CD4-positive, CD25-positive, alpha-beta regulatory T cell (primary cell): ENCODE measurements around the gene SMCHD1. TPM values are rescaled to one million over a fixed set of nuclear protein-coding genes. Genes with fewer than 3 reads are reported as not detected.

Experiments
- ATAC-seq, 2 donors: fragments of 150-1000 bp; cut with Tn5 transposase; one replicate each; pipeline ENCODE4 v1.10.0; 2021; ENCODE audit warnings: low read depth in 2 of 2, moderate number of reproducible peaks in 2 of 2, moderate library complexity in 1 of 2
- DNase-seq, 3 donors: peaks; one replicate each; pipeline versions ENCODE4 v3.0.0 to v3.0.0-alpha.2; 2012 to 2022; ENCODE audit warnings: mixed read lengths in 1 of 3
- H3K27ac ChIP-seq: one replicate; pipeline ENCODE4 v1.7.0; 2013; ENCODE audit warnings: mild to moderate bottlenecking, low read length; ENCODE audit not compliant: insufficient read depth, poor library complexity, severe bottlenecking
- H3K27me3 ChIP-seq: one replicate; pipeline ENCODE4 v1.7.0; 2013; ENCODE audit warnings: low read length; ENCODE audit not compliant: control insufficient read depth, insufficient read depth
- H3K36me3 ChIP-seq: one replicate; pipeline ENCODE4 v1.7.0; 2013; ENCODE audit warnings: mild to moderate bottlenecking, low read length, moderate library complexity; ENCODE audit not compliant: control insufficient read depth, insufficient read depth
- H3K4me1 ChIP-seq: 2 replicates; pipeline ENCODE4 v1.7.0; 2013; ENCODE audit warnings: mild to moderate bottlenecking, low read length; ENCODE audit not compliant: insufficient read depth, control insufficient read depth, poor library complexity, severe bottlenecking
- H3K4me3 ChIP-seq: one replicate; pipeline ENCODE4 v1.7.0; 2013; ENCODE audit warnings: low read depth, mild to moderate bottlenecking, low read length, moderate library complexity
- H3K9me3 ChIP-seq, 2 experiments: 1 replicate in 1 of 2; 2 replicates in 1 of 2; pipeline ENCODE4 v1.7.0; 2013; ENCODE audit warnings: low read length in 2 of 2, mild to moderate bottlenecking in 1 of 2, moderate library complexity in 1 of 2; ENCODE audit not compliant: control insufficient read depth in 2 of 2
- H3K27ac Mint-ChIP-seq, 3 donors: one replicate each; pipeline ENCODE4 v1.8.0; 2020 to 2022; ENCODE audit warnings: mild to moderate bottlenecking in 3 of 3, mixed read lengths in 3 of 3, moderate library complexity in 2 of 3
- H3K27me3 Mint-ChIP-seq: one replicate; pipeline ENCODE4 v1.8.0; 2022; ENCODE audit warnings: mild to moderate bottlenecking, mixed read lengths
- H3K36me3 Mint-ChIP-seq: one replicate; pipeline ENCODE4 v1.8.0; 2020; ENCODE audit warnings: mixed read lengths
- H3K4me1 Mint-ChIP-seq, 4 donors: one replicate each; pipeline ENCODE4 v1.8.0; 2020 to 2022; ENCODE audit warnings: mixed read lengths in 4 of 4, mild to moderate bottlenecking in 1 of 4
- H3K4me3 Mint-ChIP-seq, 4 donors: one replicate each; pipeline ENCODE4 v1.8.0; 2020 to 2022; ENCODE audit warnings: mild to moderate bottlenecking in 4 of 4, mixed read lengths in 4 of 4, moderate library complexity in 3 of 4
- H3K9me3 Mint-ChIP-seq, 7 donors: one replicate each; pipeline ENCODE4 v1.8.0; 2020 to 2022; ENCODE audit warnings: mixed read lengths in 7 of 7, mild to moderate bottlenecking in 3 of 7, moderate library complexity in 2 of 7
- polyA plus RNA-seq, 4 donors: library from polyadenylated mRNA; unstranded; fragments of 300-500 nt; fragmentation: Illumina TruSeq; gene quantifications; one replicate each; pipeline ENCODE4 v1.2.3, GENCODE V29; 2021
- total RNA-seq: library from RNA; stranded (reverse); gene quantifications from one replicate; pipeline ENCODE4 v1.2.3, GENCODE V29; 2022

The SMCHD1 gene
- total and polyA plus RNA-seq, 5 donors from 2014 or later, result 59.1 to 671 (median 66.2) TPM

DNA sequence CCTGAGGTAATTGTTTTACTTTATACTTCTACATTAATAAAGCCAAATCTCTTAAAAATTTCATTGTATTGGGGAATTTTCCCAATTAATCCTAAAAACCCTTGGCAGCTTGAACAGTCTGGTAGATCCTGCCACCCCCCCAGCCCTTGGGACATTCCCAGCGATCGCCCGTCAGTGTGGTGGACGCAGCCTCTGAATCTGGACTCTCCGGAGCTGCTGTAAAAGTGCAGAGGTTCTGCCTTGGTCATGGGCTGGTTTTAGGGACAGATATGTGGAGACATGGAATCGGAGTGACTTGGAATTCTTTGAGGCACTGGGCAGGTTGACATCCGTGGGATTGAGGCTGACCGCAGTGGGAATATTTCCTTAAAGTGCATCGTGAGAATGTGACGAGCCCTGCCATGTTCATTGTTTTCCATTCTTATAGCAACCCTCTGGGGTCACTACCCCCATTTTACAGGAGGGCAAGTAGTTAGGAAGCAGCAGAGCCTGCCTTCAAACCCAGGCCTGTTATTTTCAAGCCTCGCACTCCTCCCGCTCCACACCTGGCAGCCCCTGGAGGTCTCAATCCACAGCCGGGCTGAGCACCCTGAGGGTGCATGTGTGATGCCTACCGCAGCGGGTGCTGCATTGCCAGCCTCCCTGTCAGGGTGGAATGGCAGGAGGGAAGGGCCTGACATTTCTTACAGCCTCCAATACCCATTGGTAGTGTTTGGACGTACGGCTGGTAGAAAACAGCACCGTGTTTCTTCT, 197.8 kb downstream of the SMCHD1 start:
- peaks cover 53% of the 10 kb centered on the region for H3K27me3 Mint-ChIP-seq
- no peak for ATAC-seq

GRCh38 chr18:2853926-2854664, 198.6 kb downstream of the SMCHD1 start:
- Histone ChIP-seq H3K4me1 (no peaks in the 10 kb centered on the region), H3K9me3 (no peaks in the 10 kb centered on the region), H3K4me3 (no peak overlapping the region), H3K27ac (no peak overlapping the region), H3K36me3 (no peaks in the 10 kb centered on the region), H3K27me3 (peaks cover 7% of the 10 kb centered on the region)
- ATAC-seq (no peak), DNase-seq (no peak)
- Mint-ChIP-seq H3K27me3 (peaks cover 50% of the 10 kb centered on the region), H3K4me3 (no peak overlapping the region), H3K9me3 (peaks cover 0 to 5% (median 0%) of the 10 kb centered on the region in 7 donors), H3K4me1 (peaks cover 2 to 5% (median 4%) of the 10 kb centered on the region in 4 donors), H3K36me3 (no peaks in the 10 kb centered on the region), H3K27ac (no peak overlapping the region)

More for the DNA sequence above, 197.8 kb downstream of the SMCHD1 start:
- Histone ChIP-seq H3K9me3 (no peaks in the 10 kb centered on the region), H3K27ac (no peak overlapping the region), H3K36me3 (no peaks in the 10 kb centered on the region), H3K27me3 (peaks cover 14% of the 10 kb centered on the region), H3K4me3 (no peak overlapping the region), H3K4me1 (peaks cover 3% of the 10 kb centered on the region)
- H3K4me1 Mint-ChIP-seq, result peaks cover 4 to 11% (median 9%) of the 10 kb centered on the region in 4 donors
- H3K9me3 Mint-ChIP-seq, result peaks cover 0 to 5% (median 0%) of the 10 kb centered on the region in 7 donors
- DNase-seq, result no peak
- H3K4me3 Mint-ChIP-seq, result no peak overlapping the region
- no peaks in the 10 kb centered on the region for H3K36me3 Mint-ChIP-seq
- no peak overlapping the region for H3K27ac Mint-ChIP-seq

Other genes starting within 250 kb of the SMCHD1 start
- gene METTL4, start 84.2 kb upstream of the SMCHD1 start, total RNA-seq, result 23.3 TPM
- 10 to 100 TPM; 15.1 to 20.8 (median 18.0) TPM for gene METTL4, start 84.2 kb upstream of the SMCHD1 start, polyA plus RNA-seq
- gene NDC80, start 84.2 kb upstream of the SMCHD1 start, total RNA-seq, result 20.3 TPM
- gene NDC80, start 84.2 kb upstream of the SMCHD1 start, polyA plus RNA-seq, result 10 to 100 TPM in 3 of 4 donors, 1 to 10 TPM in 1; 9.5 to 18.7 (median 11.1) TPM
- 4.6 TPM for gene EMILIN2, start 191.3 kb downstream of the SMCHD1 start, total RNA-seq
- gene EMILIN2, start 191.3 kb downstream of the SMCHD1 start, polyA plus RNA-seq, result 1 to 10 TPM; 1.7 to 2.9 (median 2.0) TPM